HG03097 (cell line): ENCODE results near the gene GALNT9.
"Not testable (repeated sequence)": the region's sequence is repeated elsewhere in the genome, so short reads cannot be mapped to it uniquely, and the experiment has no call there.

ENCODE experiments used
- ATAC-seq: cut with Tn5 transposase; IDR thresholded peaks from one replicate; pipeline ENCODE4 v1.9.1; 2021; ENCODE audit not compliant: unreplicated experiment, low FRiP score

The GALNT9 gene

GRCh38 chr12:132359551-132359950, 30.2 kb upstream of the GALNT9 start:
- ATAC-seq = no peak

GRCh38 chr12:132358241-132359225, 29.1 kb upstream of the GALNT9 start:
- not testable (repeated sequence) for ATAC-seq

GRCh38 chr12:132357623-132358186, 28.3 kb upstream of the GALNT9 start:
- ATAC-seq = no peak

- ATAC-seq = no peak
Measured at GRCh38 chr12:132356691-132357622, 27.6 kb upstream of the GALNT9 start.

GRCh38 chr12:132355742-132356681, 26.6 kb upstream of the GALNT9 start:
- no peak for ATAC-seq

- no peak for ATAC-seq
Measured at GRCh38 chr12:132354982-132355680, 25.7 kb upstream of the GALNT9 start.

- no peak for ATAC-seq
Measured at GRCh38 chr12:132354211-132354981, 25.0 kb upstream of the GALNT9 start.

- no peak for ATAC-seq
Measured at GRCh38 chr12:132353811-132354210, 24.4 kb upstream of the GALNT9 start.

- no peak for ATAC-seq
Measured at GRCh38 chr12:132352896-132353800, 23.8 kb upstream of the GALNT9 start.

GRCh38 chr12:132351751-132352495, 22.5 kb upstream of the GALNT9 start:
- ATAC-seq = no peak

GRCh38 chr12:132349501-132350131, 20.2 kb upstream of the GALNT9 start:
- ATAC-seq = no peak

- no peak for ATAC-seq
Measured at GRCh38 chr12:132348176-132348575, 18.8 kb upstream of the GALNT9 start.

GRCh38 chr12:132347176-132347855, 17.9 kb upstream of the GALNT9 start:
- no peak for ATAC-seq

- ATAC-seq = no peak
Measured at GRCh38 chr12:132346471-132347175, 17.2 kb upstream of the GALNT9 start.

GRCh38 chr12:132345561-132346200, 16.3 kb upstream of the GALNT9 start:
- ATAC-seq = no peak
